ENCODE data around the gene VWF. TPM values are rescaled to one million over a fixed set of nuclear protein-coding genes. Genes with fewer than 3 reads are reported as not detected.
"Not testable (repeated sequence)": the region's sequence is repeated elsewhere in the genome, so short reads cannot be mapped to it uniquely, and the experiment has no call there.

The VWF gene
- total RNA-seq, 1 experiment from 2014 or later = 0.34 TPM

- in situ Hi-C loops (cut with HindIII; ENCODE audit: low sequenced_read_pairs) = no loop called here
- no peak for DNase-seq (ENCODE audit: low spot score)
Observed at GRCh38 chr12:6148061-6148460, 23.6 kb upstream of the VWF start.

- in situ Hi-C loops (cut with HindIII; ENCODE audit: low sequenced_read_pairs) = no loop called here
- DNase-seq (ENCODE audit: low spot score) = no peak
Observed at GRCh38 chr12:6146951-6147350, 22.5 kb upstream of the VWF start.

DNA sequence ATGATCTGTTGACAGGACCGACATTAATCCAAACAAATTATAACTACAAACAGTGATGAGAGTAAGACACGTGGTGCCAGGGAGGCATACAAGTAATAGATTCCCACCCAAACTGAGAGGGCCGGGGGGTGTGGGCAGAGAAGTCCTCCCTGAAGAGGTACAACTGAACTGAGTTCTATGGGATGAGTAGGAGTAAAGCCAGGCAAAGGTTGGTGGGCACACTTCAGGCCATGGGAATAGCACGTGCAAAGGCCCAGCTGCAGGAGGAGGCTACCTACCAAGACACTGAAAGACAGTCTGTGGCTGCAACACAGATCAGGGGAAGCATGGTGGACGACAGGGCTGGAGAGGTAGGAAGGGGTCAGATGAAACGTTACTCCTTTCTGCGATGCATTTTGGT is 22.0 kb upstream of the VWF start:
- no peak for DNase-seq (ENCODE audit: low spot score)
- in situ Hi-C loops (cut with HindIII; ENCODE audit: low sequenced_read_pairs) = no loop called here

DNA sequence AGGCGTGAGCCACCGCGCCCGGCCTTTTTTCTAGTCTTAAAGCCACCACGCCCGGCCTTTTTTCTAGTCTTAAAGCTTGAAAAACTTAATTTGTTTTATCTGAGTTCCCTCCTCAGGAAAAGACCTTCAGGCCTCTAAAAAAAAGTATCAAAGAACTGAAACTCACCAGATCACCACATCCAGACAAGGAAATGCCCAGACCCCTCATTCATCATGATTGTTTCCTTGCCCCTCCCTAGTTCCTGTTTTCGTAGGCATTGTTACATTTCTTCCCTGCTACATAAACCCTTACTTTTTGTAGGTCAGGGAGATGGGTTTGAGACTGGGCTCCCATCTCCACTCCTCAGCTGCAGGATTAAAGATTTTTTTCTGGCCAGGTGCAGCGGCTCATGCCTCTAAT is 21.1 kb upstream of the VWF start:
- no peak for DNase-seq (ENCODE audit: low spot score)
- in situ Hi-C loops (cut with HindIII; ENCODE audit: low sequenced_read_pairs) = no loop called here

GRCh38 chr12:6143303-6143675 is 18.8 kb upstream of the VWF start:
- in situ Hi-C loops (cut with HindIII; ENCODE audit: low sequenced_read_pairs) = no loop called here
- no peak for DNase-seq (ENCODE audit: low spot score)

DNA sequence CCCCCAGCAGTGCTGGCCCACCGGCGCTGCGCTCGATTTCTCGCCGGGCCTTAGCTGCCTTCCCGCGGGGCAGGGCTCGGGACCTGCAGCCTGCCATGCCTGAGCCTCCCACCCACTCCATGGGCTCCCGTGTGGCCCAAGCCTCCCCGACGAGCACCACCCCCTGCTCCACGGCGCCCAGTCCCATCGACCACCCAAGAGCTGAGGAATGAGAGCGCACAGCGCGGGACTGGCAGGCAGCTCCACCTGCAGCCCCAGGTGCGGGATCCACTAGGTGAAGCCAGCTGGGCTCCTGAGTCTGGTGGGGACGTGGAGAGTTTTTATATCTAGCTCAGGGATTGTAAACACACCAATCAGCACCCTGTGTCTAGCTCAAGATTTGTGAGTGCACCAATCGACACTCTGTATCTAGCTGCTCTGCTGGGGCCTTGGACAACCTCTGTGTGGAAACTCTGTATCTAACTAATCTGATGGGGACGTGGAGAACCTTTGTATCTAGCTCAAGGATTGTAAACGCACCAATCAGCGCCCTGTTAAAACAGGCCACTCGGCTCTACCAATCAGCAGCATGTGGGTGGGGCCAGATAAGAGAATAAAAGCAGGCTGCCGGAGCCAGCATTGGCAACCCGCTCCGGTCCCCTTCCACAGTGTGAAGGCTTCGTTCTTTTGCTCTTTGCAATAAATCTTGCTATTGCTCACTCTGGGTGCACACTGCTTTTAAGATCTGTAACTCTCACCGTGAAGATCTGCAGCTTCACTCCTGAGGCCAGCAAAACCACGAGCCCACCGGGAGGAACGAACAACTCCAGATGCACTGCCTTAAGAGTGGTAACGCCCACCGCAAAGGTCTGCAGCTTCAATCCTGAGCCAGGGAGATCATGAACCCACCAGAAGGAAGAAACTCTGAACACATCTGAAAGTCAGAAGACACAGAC is 18.2 kb upstream of the VWF start:
- in situ Hi-C loops (cut with HindIII; ENCODE audit: low sequenced_read_pairs); DNase-seq (ENCODE audit: low spot score): not testable (repeated sequence)

DNA sequence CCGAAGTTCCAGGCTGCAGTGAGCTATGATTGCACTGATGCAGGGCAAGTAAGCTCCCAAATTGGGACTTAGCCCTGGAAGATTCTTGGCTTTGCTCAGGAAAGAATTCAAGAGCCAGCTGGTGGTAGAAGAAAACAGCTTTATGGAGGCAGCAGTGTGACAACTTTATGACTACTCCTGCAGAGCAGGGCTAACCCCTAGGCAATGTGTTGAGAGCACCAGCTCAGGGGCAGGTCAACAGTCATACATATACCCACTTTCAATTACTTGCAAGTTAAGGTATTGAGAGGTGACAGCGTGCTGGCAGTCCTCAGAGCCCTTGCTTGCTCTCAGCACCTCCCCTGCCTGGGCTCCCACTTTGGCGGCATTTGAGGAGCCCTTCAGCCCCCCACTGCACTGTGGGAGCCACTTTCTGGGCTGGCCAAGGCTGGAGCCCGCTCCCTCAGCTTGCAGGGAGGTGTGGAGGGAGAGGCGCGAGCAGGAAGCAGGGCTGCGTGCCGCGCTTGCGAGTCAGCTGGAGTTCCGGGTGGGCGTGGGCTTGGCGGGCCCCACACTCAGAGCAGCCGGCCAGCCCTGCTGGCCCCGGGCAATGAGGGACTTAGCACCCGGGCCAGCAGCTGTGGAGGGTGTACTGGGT is 17.4 kb upstream of the VWF start:
- in situ Hi-C loops (cut with HindIII; ENCODE audit: low sequenced_read_pairs) = not testable (repeated sequence)

DNA sequence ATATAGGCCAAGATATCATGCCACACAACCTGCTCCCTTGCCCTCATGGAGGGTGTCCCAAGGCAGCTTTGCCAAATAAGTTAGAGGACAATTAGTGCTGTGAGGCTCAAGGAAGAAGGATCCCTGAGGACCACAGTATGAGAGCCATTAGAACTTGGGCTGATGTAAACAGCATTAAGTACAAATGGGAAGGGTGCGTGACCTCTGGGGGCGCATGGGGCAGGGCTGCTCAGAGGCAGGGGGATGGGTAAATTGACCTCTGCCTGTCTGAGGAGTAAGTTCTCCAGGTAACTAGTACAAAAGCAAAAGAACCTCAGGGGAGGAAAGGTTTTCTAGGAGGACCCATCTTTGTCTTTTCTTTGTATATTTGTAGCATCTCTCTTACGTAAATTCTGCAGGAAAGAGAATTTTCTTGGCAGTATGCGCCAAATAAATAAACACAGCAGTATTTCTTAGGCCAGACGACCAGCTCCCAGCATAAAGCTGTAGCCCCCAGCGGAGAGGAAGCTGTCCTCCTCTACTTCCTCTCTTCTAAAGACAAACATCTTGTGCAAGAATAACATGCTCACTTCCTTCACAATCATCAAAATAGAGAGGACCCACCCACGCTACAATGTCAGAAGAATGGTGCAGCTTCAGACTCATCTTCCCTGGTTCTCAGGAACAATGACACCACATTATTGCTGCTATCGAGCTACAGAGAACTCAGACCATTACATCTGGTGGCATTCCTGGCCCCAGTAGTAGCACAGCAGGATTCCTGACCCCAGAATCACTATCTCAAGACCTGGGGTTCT is 16.4 kb upstream of the VWF start:
- peak; percentile 4 for DNase-seq (ENCODE audit: low spot score)
- in situ Hi-C loops (cut with HindIII; ENCODE audit: low sequenced_read_pairs) = no loop called here

More for the DNA sequence above, 17.4 kb upstream of the VWF start:
- DNase-seq (ENCODE audit: low spot score) = not testable (repeated sequence)

DNA sequence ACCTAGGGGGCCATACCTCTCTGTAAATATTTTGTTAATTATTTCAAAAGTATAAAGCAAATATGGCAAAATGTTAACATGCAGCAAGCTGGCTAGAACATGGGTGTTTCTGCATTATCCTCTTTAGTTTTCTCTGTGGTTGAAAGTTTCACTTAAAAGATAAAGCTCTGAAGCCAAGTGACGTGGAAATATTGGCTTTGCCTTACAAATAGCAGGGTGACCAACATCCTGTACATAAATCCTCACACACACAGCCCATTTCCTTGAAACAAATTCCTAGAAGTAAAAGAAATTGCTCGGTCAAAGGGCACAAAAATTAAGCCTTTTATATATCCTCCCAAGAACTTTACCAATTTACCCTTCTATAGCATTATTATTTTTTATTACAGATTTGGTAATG is 10.6 kb upstream of the VWF start:
- in situ Hi-C loops (cut with HindIII; ENCODE audit: low sequenced_read_pairs) = no loop called here
- DNase-seq (ENCODE audit: low spot score) = no peak

DNA sequence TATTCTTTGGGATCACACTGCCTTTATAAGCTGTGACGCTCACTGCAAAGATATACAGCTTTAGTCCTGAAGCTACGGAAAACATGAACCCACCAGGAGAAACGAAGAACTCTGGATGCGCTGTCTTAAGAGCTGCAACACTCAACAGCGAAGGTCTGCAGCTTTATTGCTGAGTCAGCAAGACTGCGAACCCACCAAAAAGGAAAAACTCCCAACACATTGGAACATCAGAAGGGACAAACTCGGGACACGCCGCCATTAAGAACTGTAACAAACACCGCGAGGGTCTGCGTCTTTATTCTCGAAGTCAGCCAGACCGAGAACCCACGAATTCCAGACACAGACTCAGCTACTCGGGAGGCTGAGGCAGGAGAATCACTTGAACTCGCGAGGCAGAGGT is 9.2 kb upstream of the VWF start:
- DNase-seq (ENCODE audit: low spot score) = no peak
- in situ Hi-C loops (cut with HindIII; ENCODE audit: low sequenced_read_pairs) = no loop called here

- in situ Hi-C loops (cut with HindIII; ENCODE audit: low sequenced_read_pairs) = no loop called here
Observed at GRCh38 chr12:6132496-6132895, 8.0 kb upstream of the VWF start.

DNA sequence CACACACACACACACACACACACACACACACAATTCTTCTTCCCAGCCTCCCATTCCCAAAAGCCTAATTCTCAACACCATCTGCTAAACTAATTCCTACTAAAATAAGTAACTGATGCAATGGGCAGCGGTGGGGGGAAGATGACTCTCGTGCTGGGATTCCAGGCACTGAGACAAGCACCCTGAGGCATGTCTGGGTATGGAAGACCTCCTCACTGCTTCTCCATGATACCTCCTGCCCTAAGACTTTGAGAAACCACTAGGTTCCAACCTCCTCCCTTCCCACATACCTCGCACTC is 789 bp upstream of the VWF start:
- in situ Hi-C loops (cut with HindIII; ENCODE audit: low sequenced_read_pairs) = no loop called here
- DNase-seq (ENCODE audit: low spot score) = no peak

More at GRCh38 chr12:6132496-6132895, 8.0 kb upstream of the VWF start:
- no peak for DNase-seq (ENCODE audit: low spot score)

DNA sequence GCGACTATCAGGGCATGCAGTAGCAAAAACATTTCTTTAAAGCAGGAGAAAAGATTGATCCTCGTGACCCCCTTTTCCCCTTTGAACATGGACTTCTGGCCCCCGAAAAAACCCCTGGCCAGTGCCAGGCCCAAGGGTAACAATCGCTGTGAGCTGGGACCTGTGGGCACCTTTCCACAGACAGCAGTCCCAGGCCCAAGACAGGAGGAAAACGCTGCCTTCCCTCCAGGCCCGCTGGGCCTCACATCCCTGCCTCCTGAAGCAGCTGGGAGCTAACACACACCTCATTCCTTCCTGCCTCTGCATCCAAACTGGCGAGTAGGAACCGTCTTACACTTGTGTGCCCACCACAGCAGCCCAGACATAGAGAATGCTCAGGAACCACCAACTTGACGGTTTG is 1.2 kb downstream of the VWF start:
- in situ Hi-C loops (cut with HindIII; ENCODE audit: low sequenced_read_pairs) = no loop called here
- DNase-seq (ENCODE audit: low spot score) = no peak

GRCh38 chr12:6122201-6122600 is 2.3 kb downstream of the VWF start:
- DNase-seq (ENCODE audit: low spot score) = no peak
- in situ Hi-C loops (cut with HindIII; ENCODE audit: low sequenced_read_pairs) = no loop called here

DNA sequence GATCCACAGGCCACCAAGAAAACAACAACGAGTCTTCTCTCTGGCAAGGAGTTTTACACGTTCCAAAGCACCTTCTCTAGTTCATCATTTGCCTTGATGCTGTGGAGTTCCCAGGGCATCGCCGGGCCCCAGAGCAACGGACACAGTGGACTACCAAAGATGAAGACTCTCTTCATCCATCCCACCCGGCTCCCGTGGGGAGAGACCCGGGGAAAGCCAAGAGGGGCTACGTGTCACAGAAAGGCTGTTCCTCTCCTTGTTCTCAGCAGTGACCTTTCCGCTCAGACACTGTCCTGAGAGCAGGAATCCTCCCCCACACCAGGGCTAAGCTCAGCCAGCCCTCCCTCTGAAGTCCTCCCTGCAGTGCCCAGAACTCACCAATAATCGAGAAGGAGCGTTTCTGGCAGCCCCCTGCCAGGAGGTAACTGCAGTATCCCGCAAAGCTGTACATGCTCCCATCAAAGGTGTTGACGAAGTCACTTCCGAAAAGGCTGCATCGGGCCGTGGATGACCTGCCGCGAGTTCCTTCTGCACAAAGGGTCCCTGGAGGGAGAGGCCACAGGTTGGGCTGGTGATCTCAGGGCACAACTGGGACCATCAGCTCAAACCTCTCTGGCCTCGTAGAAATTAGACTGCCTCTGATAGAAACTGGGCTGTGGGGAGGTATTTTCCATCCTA is 3.5 kb downstream of the VWF start:
- in situ Hi-C loops (cut with HindIII; ENCODE audit: low sequenced_read_pairs) = no loop called here
- no peak for DNase-seq (ENCODE audit: low spot score)

- in situ Hi-C loops (cut with HindIII; ENCODE audit: low sequenced_read_pairs) = no loop called here
- DNase-seq (ENCODE audit: low spot score) = no peak
Observed at GRCh38 chr12:6118891-6119568, 5.4 kb downstream of the VWF start.

DNA sequence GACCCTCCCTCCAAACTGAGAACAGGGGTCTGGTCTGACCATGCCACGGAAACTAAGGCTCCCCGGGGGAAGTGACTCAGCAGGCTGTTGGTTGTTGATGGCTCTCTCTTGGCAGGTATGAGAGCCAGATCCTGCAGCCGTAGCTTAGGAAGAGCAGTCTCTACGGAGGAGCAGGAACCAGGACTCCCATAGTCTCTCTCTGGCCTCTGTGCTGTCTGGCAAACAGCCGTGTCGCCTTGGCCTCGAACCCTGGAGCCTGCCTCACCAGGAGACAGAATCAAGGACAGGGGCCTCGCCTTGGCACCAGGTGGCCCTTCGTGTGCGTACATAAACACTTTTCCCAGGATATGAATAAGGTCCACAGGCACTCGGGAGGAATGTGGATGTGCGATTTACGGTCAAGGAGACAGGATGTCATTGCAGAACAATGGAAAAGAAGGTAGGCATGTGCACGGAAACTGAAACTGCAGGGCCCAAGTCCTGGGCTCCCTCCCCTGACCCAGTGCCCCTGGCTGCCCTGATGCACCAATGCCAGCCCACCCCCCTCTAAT is 7.9 kb downstream of the VWF start:
- DNase-seq (ENCODE audit: low spot score) = no peak
- in situ Hi-C loops (cut with HindIII; ENCODE audit: low sequenced_read_pairs) = no loop called here

- in situ Hi-C loops (cut with HindIII; ENCODE audit: low sequenced_read_pairs) = no loop called here
- DNase-seq (ENCODE audit: low spot score) = no peak
Observed at GRCh38 chr12:6115389-6115788, 9.1 kb downstream of the VWF start.

GRCh38 chr12:6114476-6114870 is 10.0 kb downstream of the VWF start:
- DNase-seq (ENCODE audit: low spot score) = no peak
- in situ Hi-C loops (cut with HindIII; ENCODE audit: low sequenced_read_pairs) = no loop called here
